ENCODE data around the gene NCAM1.
"Not testable (repeated sequence)": the region's sequence is repeated elsewhere in the genome, so short reads cannot be mapped to it uniquely, and the experiment has no call there.

The NCAM1 gene

DNA sequence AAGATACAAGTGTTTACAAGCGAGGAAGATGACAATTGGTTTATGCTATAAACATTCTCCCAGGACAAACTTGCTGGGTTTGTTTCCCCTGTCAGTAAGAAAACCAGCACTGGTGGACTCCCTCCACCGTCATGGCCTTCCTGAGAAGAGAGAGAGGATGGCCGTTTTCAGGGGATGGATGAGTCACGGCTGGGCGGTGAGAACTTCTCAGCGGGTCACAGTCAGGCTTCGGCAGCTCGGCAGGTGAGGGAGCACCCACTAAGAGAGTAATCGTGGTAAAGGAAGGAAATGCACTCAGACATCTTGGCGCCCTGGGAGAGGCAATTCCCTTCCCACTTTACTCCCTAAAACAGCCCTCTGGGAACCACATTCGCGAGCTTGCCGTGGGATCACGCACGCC lies 83.9 kb downstream of the NCAM1 start:
- Histone ChIP-seq H3K27ac (no peak overlapping the region), H3K36me3 (no peaks in the 10 kb centered on the region), H3K4me3 (no peak overlapping the region), H3K4me2 (no peak overlapping the region), H4K20me1 (no peaks in the 10 kb centered on the region), H3K9ac (no peak overlapping the region), H3K4me1 (no peaks in the 10 kb centered on the region), H3K27me3 (no peaks in the 10 kb centered on the region), H3K9me3 (peaks cover 6% of the 10 kb centered on the region; the same call in 1 of the 2 replicates)
- no peak for TF ChIP-seq Cebpa-rat (IDR thresholded peaks at IDR 0.05)

DNA sequence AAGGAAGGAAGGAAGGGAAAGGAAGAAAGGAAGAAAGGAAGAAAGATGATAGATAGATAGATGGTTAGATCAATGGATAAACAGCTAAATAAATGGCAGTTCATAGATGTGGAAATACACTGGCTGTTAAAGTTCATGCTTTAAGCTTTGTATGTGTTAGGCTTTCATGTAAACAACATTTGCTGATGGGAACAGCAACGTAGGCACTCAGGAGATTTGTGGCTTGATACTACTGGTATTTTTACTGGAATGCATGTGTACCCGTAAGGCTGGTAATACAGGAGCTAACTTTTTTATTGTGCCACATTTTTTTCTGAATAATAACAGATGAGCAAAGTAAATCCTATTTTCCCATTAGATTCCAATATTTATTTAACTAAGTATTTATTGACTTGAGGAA lies 85.6 kb downstream of the NCAM1 start:
- no peaks in the 10 kb centered on the region for H3K4me1 ChIP-seq
- H4K20me1 ChIP-seq: no peaks in the 10 kb centered on the region
- H3K9ac ChIP-seq: no peak overlapping the region
- H3K4me3 ChIP-seq: no peak overlapping the region
- H3K4me2 ChIP-seq: no peak overlapping the region
- H3K27ac ChIP-seq: no peak overlapping the region
- no peaks in the 10 kb centered on the region for H3K36me3 ChIP-seq
- no peaks in the 10 kb centered on the region for H3K27me3 ChIP-seq
- TF ChIP-seq Cebpa-rat (IDR thresholded peaks at IDR 0.05): no peak
- peaks cover 6% of the 10 kb centered on the region; the same call in 1 of the 2 replicates for H3K9me3 ChIP-seq

DNA sequence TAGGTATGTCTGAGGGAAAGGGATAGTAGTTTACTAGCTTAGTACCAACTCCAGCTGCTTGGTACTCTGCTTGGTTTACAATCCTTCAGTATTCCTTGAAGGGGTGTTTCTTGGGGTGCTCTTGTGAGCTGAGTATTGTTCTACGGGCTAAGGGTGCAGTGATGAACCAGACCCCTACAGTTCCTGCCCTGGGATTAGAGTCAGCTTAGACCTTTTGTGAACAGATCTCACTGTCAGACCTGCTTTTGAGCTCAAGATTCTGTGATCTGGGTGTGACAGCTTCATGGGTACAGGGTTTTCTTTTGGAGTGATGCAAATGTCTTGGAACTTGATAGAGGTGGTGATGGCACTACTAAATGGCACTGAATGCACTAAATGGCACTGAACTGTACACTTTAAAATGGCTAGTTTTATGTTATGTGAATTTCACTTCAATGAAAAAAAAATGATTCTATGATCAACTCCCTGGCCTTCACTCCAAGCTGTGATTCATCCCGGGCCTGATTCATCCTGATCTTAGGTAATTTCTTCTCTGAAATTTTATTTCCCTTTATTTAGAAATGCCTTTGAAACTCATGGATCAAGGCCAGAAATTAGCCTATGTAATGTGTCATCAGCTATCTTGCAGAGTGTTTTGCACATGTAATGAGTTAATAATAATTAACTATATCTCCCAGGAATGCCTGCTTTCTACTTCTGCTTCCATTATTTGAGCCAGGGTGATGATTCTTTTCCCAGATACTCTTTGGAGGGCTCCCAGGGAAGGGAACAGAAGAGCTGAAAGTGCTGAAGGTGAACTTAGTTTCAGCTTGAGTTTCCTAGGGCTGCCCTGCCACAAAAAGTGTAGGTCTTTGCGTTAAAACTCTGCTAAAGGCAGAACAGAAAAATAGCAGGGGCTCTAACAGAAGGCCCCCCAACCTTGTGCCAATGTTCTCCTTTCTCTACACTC lies 87.9 kb downstream of the NCAM1 start:
- Histone ChIP-seq H3K9me3 (peaks cover 6% of the 10 kb centered on the region; the same call in 1 of the 2 replicates), H3K9ac (no peak overlapping the region), H3K4me1 (no peaks in the 10 kb centered on the region), H3K4me3 (no peak overlapping the region), H3K27me3 (no peaks in the 10 kb centered on the region), H4K20me1 (no peaks in the 10 kb centered on the region), H3K27ac (no peak overlapping the region), H3K36me3 (no peaks in the 10 kb centered on the region), H3K4me2 (no peak overlapping the region)
- no peak for TF ChIP-seq Cebpa-rat (IDR thresholded peaks at IDR 0.05)

DNA sequence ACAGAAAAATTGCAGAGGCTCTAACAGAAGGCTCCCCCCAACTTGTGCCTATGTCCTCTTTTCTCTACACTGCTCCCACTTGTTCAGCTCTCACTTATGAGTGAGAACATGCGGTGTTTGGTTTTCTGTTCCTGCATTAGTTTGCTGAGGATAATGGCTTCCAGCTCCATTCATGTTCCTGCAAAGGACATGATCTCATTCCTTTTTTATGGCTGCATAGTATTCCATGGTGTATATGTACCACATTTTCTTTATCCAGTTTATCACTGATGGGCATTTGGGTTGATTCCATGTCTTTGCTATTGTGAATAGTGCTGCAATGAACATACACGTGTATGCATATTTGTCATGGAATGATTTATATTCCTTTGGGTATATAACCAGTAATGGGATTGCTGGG lies 91.8 kb downstream of the NCAM1 start:
- H3K4me1 ChIP-seq, H3K36me3 ChIP-seq, H4K20me1 ChIP-seq, H3K9ac ChIP-seq, H3K4me2 ChIP-seq, H3K9me3 ChIP-seq, H3K27ac ChIP-seq, H3K27me3 ChIP-seq, H3K4me3 ChIP-seq: not testable (repeated sequence)

DNA sequence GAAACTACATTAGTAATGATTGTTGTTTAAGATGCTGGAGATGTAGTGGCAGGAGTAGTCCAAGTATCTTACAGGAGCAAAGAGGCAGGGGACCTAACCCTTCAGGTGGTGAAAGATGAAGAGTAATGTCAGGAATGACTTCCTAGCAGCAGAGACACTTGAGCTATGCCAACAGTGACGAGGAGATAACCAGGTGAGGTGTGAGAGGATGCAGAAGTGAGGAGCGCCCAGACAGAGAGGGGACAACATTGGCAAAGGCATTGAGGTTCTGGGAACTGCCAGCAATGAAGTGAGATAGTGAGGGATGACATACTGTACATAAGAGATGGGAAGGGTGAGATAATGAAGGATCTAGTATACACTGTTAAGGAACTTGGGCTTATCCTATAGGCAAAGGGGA lies 95.8 kb downstream of the NCAM1 start:
- TF ChIP-seq Cebpa-rat (IDR thresholded peaks at IDR 0.05): no peak

DNA sequence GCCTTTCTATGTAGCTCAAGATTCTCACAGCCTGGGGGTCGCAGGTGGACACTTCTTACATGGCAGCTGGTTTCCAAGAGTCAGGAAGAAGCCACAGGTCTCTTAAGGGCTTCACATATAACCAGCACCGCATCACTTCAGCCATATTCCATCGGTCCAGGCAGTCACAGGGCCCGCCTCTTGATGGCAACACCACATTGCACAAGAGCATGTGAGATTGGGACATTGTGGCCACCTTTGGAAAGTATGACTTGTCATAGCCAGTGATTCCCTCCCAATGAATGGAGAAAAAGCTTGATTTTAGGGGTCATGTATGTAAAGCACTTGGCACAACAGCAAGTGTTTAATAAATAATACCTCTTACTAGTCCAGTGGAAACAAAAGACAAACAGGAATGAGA lies 98.3 kb downstream of the NCAM1 start:
- no peaks in the 10 kb centered on the region for H3K9me3 ChIP-seq
- TF ChIP-seq Cebpa-rat (IDR thresholded peaks at IDR 0.05): no peak

More for the DNA sequence above, 95.8 kb downstream of the NCAM1 start:
- H3K4me3 ChIP-seq: no peak overlapping the region
- H3K4me2 ChIP-seq: no peak overlapping the region
- H3K9me3 ChIP-seq: no peaks in the 10 kb centered on the region
- no peaks in the 10 kb centered on the region for H4K20me1 ChIP-seq
- no peaks in the 10 kb centered on the region for H3K27me3 ChIP-seq
- no peak overlapping the region for H3K9ac ChIP-seq
- H3K36me3 ChIP-seq: no peaks in the 10 kb centered on the region
- H3K27ac ChIP-seq: no peak overlapping the region
- H3K4me1 ChIP-seq: no peaks in the 10 kb centered on the region

DNA sequence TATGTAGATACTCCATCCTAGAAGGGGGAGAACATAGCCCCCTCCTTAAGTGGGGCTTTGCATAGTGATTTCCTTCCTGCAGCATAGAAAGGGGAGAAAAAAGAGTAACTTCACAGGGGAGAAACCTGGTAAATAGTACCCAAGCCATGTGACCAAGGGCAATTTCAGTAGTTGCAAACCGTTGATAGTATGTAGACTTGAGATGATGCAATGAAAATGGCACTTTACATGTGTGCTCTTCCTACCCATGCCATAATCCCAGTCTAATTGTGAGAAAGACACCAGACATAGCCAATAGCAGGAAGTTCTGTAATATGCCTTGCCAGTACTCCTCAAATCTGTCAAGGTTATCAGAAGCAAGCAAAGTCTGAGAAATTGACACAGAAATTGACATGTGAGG lies 104.1 kb downstream of the NCAM1 start:
- no peak for TF ChIP-seq Cebpa-rat (IDR thresholded peaks at IDR 0.05)
- Histone ChIP-seq H3K4me2 (no peak overlapping the region), H3K27me3 (no peaks in the 10 kb centered on the region), H3K36me3 (no peaks in the 10 kb centered on the region), H3K27ac (no peak overlapping the region), H3K4me1 (no peaks in the 10 kb centered on the region), H3K9me3 (no peaks in the 10 kb centered on the region), H3K4me3 (no peak overlapping the region), H4K20me1 (no peaks in the 10 kb centered on the region), H3K9ac (no peak overlapping the region)

More for the DNA sequence above, 98.3 kb downstream of the NCAM1 start:
- H3K4me3 ChIP-seq: no peak overlapping the region
- H3K36me3 ChIP-seq: no peaks in the 10 kb centered on the region
- no peak overlapping the region for H3K27ac ChIP-seq
- no peaks in the 10 kb centered on the region for H3K27me3 ChIP-seq
- no peaks in the 10 kb centered on the region for H3K4me1 ChIP-seq
- no peak overlapping the region for H3K9ac ChIP-seq
- H4K20me1 ChIP-seq: no peaks in the 10 kb centered on the region
- H3K4me2 ChIP-seq: no peak overlapping the region

DNA sequence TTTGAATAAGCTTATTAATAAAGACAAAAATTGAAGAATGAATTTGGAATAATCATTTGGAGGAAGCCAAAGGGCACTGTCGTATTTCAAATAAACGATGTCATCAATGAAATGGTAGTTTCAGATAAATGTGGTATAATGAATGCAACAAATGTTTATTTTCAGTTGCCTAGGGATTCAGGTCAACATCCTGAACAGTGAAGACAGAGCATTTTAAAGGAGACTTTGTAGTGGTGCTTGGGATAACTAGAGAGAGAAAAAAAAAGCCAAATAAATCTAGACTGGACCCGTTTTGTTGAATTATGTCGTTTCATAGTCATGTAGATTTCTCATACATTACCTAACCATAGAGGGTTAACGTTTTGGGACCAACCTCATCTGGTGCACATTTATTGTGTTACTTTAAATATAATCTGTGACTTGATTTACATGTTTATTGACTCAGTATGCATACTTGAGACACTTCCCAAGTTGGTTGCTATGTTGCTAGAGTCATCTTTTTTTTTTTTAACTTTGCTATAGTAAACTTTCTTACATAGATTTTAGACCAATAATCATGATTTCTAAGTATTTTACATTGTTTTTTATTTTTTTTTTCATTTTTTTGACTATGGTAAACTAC lies 111.1 kb downstream of the NCAM1 start:
- Histone ChIP-seq H3K36me3 (no peaks in the 10 kb centered on the region), H3K9me3 (no peaks in the 10 kb centered on the region)

DNA sequence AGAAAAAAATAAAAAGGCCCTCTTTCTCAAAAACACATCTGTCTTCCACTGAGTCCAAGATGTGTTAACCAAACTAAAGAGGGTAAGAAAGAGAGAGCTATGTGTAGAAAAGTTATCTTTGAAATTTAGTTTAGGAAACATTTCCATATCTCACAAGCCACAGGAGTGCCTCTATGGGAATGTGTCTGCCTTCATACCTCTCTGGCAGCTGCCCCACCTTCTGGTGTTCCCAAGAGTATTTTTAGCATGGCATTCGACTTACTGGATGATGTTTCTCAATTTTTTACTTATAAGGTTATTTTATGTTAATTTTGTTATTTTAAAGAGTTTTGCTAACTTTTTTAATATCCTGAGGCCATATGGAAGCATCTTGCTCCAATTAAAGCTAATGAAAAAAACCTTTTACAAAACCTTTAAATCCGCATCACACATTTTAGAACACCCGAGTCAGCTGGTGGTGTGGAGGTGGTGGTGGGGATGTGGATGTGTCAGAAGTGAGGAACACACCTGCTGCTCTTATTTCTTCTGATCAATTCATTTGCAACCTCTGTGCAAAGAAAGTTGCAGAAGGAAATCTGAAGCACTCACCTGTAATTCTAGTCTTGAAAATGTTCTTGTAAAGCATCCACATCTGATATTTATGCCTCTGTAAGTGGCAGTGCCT lies 112.2 kb downstream of the NCAM1 start:
- Histone ChIP-seq H4K20me1 (no peaks in the 10 kb centered on the region), H3K4me3 (no peak overlapping the region), H3K9ac (no peak overlapping the region), H3K9me3 (no peaks in the 10 kb centered on the region), H3K36me3 (no peaks in the 10 kb centered on the region), H3K27ac (no peak overlapping the region), H3K27me3 (no peaks in the 10 kb centered on the region), H3K4me2 (no peak overlapping the region), H3K4me1 (no peaks in the 10 kb centered on the region)
- TF ChIP-seq Cebpa-rat (IDR thresholded peaks at IDR 0.05): no peak

More for the DNA sequence above, 111.1 kb downstream of the NCAM1 start:
- H3K27me3 ChIP-seq: no peaks in the 10 kb centered on the region
- no peak overlapping the region for H3K4me3 ChIP-seq
- no peak for TF ChIP-seq Cebpa-rat (IDR thresholded peaks at IDR 0.05)
- no peak overlapping the region for H3K9ac ChIP-seq
- H3K4me1 ChIP-seq: no peaks in the 10 kb centered on the region
- no peaks in the 10 kb centered on the region for H4K20me1 ChIP-seq
- H3K27ac ChIP-seq: no peak overlapping the region
- no peak overlapping the region for H3K4me2 ChIP-seq

DNA sequence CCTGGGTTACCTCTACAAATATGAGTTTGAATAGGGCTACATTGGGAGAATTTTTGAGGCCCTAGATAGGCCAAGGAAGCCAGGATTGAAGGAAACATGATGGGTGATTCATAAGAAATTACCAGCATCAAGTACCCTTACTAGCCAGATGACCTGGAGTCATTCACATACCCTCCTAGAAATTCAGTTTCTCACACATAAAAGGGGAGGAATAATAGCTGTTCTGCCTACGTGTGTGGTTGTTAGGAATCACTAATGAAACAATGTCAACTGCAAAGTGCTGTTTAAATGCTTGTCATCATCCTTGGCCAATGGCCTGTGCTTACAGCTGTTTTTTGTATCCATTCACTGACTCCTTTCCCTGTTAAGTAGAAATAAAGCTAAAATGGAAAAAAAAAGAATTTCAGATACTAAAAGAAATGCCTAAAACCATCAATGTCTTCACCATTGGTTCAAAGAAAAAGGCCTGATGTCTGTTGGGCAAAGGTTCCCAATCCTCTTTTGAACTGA lies 114.4 kb downstream of the NCAM1 start:
- H3K4me2 ChIP-seq: no peak overlapping the region
- no peaks in the 10 kb centered on the region for H3K27me3 ChIP-seq

More for the DNA sequence above, 114.4 kb downstream of the NCAM1 start:
- H3K27ac ChIP-seq: no peak overlapping the region
- H3K9ac ChIP-seq: no peak overlapping the region
- TF ChIP-seq Cebpa-rat (IDR thresholded peaks at IDR 0.05): no peak
- no peaks in the 10 kb centered on the region for H3K4me1 ChIP-seq
- no peaks in the 10 kb centered on the region for H3K9me3 ChIP-seq
- no peaks in the 10 kb centered on the region for H4K20me1 ChIP-seq
- H3K36me3 ChIP-seq: no peaks in the 10 kb centered on the region
- no peak overlapping the region for H3K4me3 ChIP-seq
